GM18499 (cell line): ENCODE data around the gene KISS1R.
"Not testable (repeated sequence)": the region's sequence is repeated elsewhere in the genome, so short reads cannot be mapped to it uniquely, and the experiment has no call there.

Experiments
- ATAC-seq: cut with Tn5 transposase; IDR thresholded peaks from one replicate; pipeline ENCODE4 v1.9.1; 2021; ENCODE audit warnings: moderate number of reproducible peaks; ENCODE audit not compliant: insufficient read depth, unreplicated experiment

KISS1R gene

GRCh38 chr19:881385-882071 lies 35.6 kb upstream of the KISS1R start:
- ATAC-seq: no peak

- no peak for ATAC-seq
These were observed 34.1 kb upstream of the KISS1R start for GRCh38 chr19:882871-883497.

GRCh38 chr19:883661-884211 lies 33.4 kb upstream of the KISS1R start:
- no peak for ATAC-seq

GRCh38 chr19:884420-885211 lies 32.5 kb upstream of the KISS1R start:
- no peak for ATAC-seq

GRCh38 chr19:885536-886224 lies 31.5 kb upstream of the KISS1R start:
- ATAC-seq: no peak

- ATAC-seq: no peak
These were observed 30.1 kb upstream of the KISS1R start for GRCh38 chr19:887072-887471.

- no peak for ATAC-seq
These were observed 29.5 kb upstream of the KISS1R start for GRCh38 chr19:887599-887998.

- ATAC-seq: no peak
These were observed 28.4 kb upstream of the KISS1R start for GRCh38 chr19:888581-889385.

- no peak for ATAC-seq
These were observed 27.4 kb upstream of the KISS1R start for GRCh38 chr19:889662-890295.

GRCh38 chr19:890831-891230 lies 26.3 kb upstream of the KISS1R start:
- no peak for ATAC-seq

GRCh38 chr19:891421-892200 lies 25.5 kb upstream of the KISS1R start:
- not testable (repeated sequence) for ATAC-seq

GRCh38 chr19:892243-892893 lies 24.8 kb upstream of the KISS1R start:
- no peak for ATAC-seq

GRCh38 chr19:892894-893689 lies 24.0 kb upstream of the KISS1R start, which contains the start of the genes MED16 and RNU6-9:
Gene MED16 (minus strand): TSS chr19:893187. CDS start chr19:891131, 2,056 bp downstream.
Gene RNU6-9 (plus strand): TSS chr19:893484.
- ATAC-seq: peak; percentile 60

GRCh38 chr19:896434-896833 lies 20.7 kb upstream of the KISS1R start:
- ATAC-seq: no peak

- no peak for ATAC-seq
These were observed 20.1 kb upstream of the KISS1R start for GRCh38 chr19:896999-897398.

- ATAC-seq: no peak
These were observed 19.6 kb upstream of the KISS1R start for GRCh38 chr19:897442-898039.

- no peak for ATAC-seq
These were observed 18.5 kb upstream of the KISS1R start for GRCh38 chr19:898663-899062.
